ENCODE measurements around the gene PHEX. TPM values are rescaled to one million over a fixed set of nuclear protein-coding genes. Genes with fewer than 3 reads are reported as not detected.

The PHEX gene
- total and polyA plus RNA-seq, 2 experiments from 2014 or later = 0.05 to 0.21 TPM

GRCh38 chrX:22159071-22159470 is 126.9 kb downstream of the PHEX start:
- no peak overlapping the region for H3K27ac ChIP-seq (ENCODE audit: low read depth)
- H3K4me1 Mint-ChIP-seq = no peaks in the 10 kb centered on the region; the same call in 2 of the 3 replicates
- no peaks in the 10 kb centered on the region for H3K36me3 Mint-ChIP-seq (ENCODE audit: low read depth)
- no peak overlapping the region for H2AFZ ChIP-seq
- H3K9me2 ChIP-seq (ENCODE audit: insufficient read depth) = no peaks in the 10 kb centered on the region
- no peaks in the 10 kb centered on the region for H3K27me3 Mint-ChIP-seq (ENCODE audit: insufficient read depth, low read depth, poor library complexity)
- ATAC-seq (no peak), DNase-seq (ENCODE audit: low spot score) (no peak)
- no peak for TF ChIP-seq ETS1 (IDR thresholded peaks at IDR 0.05)
- TF ChIP-seq ZNF331 (CRISPR knock-in tag; IDR thresholded peaks at IDR 0.05; ENCODE audit: low read depth) = no peak
- no peak for TF ChIP-seq ZNF114 (CRISPR knock-in tag; IDR thresholded peaks at IDR 0.05)
- no peak for TF ChIP-seq POLR2AphosphoS5 (IDR thresholded peaks at IDR 0.05; ENCODE audit: low read depth)
- TF ChIP-seq, protein P1, sequence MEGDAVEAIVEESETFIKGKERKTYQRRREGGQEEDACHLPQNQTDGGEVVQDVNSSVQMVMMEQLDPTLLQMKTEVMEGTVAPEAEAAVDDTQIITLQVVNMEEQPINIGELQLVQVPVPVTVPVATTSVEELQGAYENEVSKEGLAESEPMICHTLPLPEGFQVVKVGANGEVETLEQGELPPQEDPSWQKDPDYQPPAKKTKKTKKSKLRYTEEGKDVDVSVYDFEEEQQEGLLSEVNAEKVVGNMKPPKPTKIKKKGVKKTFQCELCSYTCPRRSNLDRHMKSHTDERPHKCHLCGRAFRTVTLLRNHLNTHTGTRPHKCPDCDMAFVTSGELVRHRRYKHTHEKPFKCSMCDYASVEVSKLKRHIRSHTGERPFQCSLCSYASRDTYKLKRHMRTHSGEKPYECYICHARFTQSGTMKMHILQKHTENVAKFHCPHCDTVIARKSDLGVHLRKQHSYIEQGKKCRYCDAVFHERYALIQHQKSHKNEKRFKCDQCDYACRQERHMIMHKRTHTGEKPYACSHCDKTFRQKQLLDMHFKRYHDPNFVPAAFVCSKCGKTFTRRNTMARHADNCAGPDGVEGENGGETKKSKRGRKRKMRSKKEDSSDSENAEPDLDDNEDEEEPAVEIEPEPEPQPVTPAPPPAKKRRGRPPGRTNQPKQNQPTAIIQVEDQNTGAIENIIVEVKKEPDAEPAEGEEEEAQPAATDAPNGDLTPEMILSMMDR (conservative IDR thresholded peaks at IDR 0.05; ENCODE audit: low read depth in 2 of 2) = no peak
- TF ChIP-seq EZH2phosphoT487 (IDR thresholded peaks at IDR 0.05; ENCODE audit: unreplicated experiment) = no peak
- no peak for TF ChIP-seq STAT1 (IDR thresholded peaks at IDR 0.05; ENCODE audit: unreplicated experiment)
- TF ChIP-seq NANOG (IDR thresholded peaks at IDR 0.05; ENCODE audit: borderline replicate concordance) = no peak
- TF ChIP-seq, protein P2, sequence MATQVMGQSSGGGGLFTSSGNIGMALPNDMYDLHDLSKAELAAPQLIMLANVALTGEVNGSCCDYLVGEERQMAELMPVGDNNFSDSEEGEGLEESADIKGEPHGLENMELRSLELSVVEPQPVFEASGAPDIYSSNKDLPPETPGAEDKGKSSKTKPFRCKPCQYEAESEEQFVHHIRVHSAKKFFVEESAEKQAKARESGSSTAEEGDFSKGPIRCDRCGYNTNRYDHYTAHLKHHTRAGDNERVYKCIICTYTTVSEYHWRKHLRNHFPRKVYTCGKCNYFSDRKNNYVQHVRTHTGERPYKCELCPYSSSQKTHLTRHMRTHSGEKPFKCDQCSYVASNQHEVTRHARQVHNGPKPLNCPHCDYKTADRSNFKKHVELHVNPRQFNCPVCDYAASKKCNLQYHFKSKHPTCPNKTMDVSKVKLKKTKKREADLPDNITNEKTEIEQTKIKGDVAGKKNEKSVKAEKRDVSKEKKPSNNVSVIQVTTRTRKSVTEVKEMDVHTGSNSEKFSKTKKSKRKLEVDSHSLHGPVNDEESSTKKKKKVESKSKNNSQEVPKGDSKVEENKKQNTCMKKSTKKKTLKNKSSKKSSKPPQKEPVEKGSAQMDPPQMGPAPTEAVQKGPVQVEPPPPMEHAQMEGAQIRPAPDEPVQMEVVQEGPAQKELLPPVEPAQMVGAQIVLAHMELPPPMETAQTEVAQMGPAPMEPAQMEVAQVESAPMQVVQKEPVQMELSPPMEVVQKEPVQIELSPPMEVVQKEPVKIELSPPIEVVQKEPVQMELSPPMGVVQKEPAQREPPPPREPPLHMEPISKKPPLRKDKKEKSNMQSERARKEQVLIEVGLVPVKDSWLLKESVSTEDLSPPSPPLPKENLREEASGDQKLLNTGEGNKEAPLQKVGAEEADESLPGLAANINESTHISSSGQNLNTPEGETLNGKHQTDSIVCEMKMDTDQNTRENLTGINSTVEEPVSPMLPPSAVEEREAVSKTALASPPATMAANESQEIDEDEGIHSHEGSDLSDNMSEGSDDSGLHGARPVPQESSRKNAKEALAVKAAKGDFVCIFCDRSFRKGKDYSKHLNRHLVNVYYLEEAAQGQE (IDR thresholded peaks at IDR 0.05; ENCODE audit: unreplicated experiment) = no peak
- TF ChIP-seq ZNF462 (CRISPR knock-in tag; IDR thresholded peaks at IDR 0.05) = no peak
- no peak for TF ChIP-seq JUNB (IDR thresholded peaks at IDR 0.05; ENCODE audit: unreplicated experiment)
- no peak for TF ChIP-seq CREB1 (CRISPR knock-in tag; IDR thresholded peaks at IDR 0.05; ENCODE audit: low read depth)
- TF ChIP-seq EZH2 (IDR thresholded peaks at IDR 0.05; ENCODE audit: low read depth, unreplicated experiment) = no peak
- no peaks in the 10 kb centered on the region for H3K27me3 ChIP-seq (ENCODE audit: insufficient read depth)
- H4K20me1 ChIP-seq (replicated peaks; ENCODE audit: insufficient read depth) = no peaks in the 10 kb centered on the region
- no peak overlapping the region for H3K4me3 ChIP-seq
- H3K36me3 ChIP-seq (ENCODE audit: insufficient read depth) = no peaks in the 10 kb centered on the region
- H3K27ac Mint-ChIP-seq = no peak overlapping the region
- no peak overlapping the region for H3K4me2 ChIP-seq
- H3K4me1 ChIP-seq (ENCODE audit: insufficient read depth) = no peaks in the 10 kb centered on the region; the same call in 1 of the 2 replicates
- H3K4me3 Mint-ChIP-seq = no peak overlapping the region
- H3K9me3 Mint-ChIP-seq = no peaks in the 10 kb centered on the region
- H3F3A ChIP-seq (replicated peaks; ENCODE audit: low read depth) = no peaks in the 10 kb centered on the region
- no peaks in the 10 kb centered on the region for H3K79me2 ChIP-seq (replicated peaks; ENCODE audit: insufficient read depth)
